ENCODE data around the gene CADPS. TPM values are rescaled to one million over a fixed set of nuclear protein-coding genes. Genes with fewer than 3 reads are reported as not detected.

Gene CADPS
- total RNA-seq, 1 donor from 2014 or later, result 1.1 TPM

DNA sequence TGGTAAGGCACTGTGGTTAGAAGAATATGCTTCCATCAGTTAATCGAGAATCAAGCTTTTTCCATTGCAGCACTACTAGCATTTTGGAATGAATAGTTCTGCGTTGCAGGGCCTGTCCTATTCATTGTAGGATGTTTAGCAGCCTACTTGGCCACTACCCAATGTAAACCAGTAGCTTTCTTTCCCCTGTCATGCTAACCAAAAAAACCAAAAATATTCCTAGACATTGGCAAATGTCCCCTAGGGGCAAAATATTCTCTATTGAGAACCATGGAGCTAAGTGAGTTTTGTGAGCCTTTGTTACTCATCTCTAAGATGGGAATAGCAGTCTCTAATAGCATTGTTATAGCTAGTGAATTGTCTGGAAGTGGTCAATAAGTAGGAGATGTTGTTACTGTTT lies 187.2 kb downstream of the CADPS start:
- DNase-seq (ENCODE audit: low spot score), result no peak

DNA sequence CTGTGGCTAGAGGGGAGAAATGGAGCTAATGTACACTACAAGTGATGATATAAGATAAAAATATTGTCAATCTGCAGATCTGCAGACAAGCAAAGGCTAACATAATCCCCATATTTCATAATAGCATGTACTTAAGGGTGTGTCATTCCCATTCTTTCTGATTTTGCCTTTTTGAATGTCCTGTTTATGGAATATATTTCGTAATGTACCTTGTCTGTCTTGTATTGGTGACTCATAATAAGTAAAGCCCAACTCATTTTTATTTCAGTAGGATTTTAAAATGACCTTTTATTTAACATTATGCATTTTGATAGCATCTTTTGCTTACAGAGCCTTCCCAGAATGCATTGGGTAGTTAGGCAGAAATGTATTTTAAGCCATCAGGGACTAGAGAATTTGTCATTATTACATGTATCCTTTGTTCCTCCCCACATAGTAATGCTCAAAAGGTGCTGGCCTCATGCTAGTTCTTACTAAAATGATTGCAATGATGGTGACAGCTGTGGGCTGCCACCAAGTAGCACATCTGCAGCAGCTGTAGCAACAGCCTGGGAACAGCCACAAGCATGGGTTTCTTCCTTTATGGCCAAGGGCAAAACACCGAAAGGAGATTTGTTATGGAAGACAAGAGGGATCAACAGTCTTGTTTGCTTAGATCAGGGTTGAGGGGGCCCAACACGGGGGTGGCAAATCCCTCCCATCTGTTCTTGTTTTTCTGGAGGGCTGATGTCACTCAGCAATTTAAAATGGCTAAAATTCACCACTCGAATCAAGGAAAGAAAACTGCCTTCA lies 188.5 kb downstream of the CADPS start:
- DNase-seq (ENCODE audit: low spot score), result no peak

DNA sequence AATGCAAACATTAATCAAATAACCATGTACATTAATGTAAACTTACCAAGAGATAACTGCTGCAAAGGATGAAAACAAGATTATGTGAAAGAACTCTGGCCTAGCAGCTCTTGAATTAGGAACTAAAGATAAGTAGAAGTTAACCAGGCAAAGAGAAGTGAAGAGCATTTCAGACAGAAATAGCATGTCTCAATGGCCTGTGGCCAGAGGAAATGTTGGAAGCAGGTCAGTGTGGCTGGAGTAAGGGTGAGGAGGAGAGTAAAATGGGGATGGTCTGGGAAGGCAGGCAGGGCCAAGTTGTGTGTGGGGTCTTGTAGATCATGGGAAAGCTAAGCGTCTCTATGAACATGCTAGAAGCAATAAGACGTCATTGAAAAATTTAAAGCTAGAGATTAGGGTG lies 192.4 kb downstream of the CADPS start:
- no peak for DNase-seq (ENCODE audit: low spot score)

DNA sequence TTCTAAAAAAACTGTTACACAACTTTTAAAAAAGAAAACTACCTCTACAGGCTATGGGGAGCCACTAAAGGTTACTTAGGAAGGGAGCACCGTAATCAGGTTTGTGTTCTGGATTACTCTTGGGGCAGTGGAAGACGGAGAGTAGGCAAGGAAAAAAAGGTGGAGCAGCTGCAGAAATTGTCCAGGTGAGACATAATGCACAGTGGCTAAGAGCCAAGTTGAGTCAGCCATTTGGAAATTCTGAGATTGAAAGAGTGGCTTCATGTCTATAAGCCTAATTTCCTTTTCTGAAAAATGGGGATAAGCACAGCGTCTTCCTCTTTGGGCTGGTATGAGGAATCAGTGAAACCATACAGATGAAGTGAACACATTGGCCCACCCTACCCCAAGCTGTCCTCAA lies 195.2 kb downstream of the CADPS start:
- no peak for DNase-seq (ENCODE audit: low spot score)

DNA sequence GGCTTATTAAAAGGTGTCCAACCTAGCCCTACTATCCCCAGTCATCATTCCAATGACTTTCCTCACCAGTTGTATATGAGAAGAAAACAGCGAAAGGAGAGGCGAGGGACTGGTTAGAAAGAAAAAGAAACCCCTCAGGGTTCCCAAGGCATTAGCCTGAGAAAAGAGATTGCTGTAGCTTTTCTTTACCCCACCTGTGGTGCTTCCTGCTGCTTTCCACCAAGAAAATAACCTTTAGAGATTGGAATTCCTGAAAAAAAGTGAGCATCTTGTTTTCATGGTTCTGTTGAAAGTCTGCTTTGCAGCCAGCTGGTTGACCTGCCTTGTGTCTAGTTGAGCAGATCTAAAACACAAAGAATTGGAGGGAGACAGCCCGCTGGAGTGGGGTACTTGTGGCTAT lies 196.4 kb downstream of the CADPS start:
- DNase-seq (ENCODE audit: low spot score), result no peak

DNA sequence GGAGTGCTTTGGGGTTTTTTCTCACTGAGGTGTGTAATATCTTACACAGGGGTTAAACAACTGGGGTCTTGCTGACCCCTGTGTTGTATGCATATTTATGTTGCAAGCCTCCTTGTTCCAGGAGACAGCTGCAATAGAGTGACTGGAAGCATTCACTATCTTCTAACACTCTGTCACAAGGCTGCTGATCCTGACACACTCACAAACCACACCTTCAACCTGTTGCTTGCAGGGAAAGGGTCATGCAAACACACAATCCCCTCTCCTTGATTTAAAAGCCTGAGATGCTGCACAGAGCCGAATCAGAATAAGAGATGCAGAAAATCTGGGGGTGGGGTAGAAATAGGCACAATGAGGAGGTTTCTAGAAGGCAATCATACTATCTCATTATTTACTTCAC lies 197.3 kb downstream of the CADPS start:
- no peak for DNase-seq (ENCODE audit: low spot score)

DNA sequence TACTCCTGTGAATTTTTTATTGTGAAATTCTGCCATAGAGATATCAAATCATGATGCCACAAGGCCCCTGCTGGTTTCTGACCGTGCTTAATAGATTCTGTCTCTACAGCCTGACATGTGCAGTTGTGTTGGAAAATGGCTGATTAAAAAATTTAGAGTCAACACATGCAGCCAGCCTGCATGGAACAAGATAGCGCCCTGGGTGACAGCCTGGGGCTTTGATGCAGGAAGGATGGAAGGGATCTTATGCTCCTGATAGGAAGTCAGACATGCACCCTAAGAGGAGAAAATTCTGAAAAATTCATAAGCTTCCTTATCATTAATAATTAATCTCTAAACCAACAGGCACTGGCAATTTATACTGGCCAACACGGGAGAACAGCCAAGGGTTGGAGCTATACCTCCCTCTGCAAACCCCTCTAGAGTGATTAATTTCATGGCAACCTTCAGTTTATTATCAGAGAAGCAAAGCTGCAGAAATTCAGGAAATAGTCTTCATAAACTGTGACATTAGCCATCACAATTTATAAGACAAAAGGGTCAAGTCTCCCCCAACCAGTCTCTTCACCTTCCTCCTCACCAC lies 198.4 kb downstream of the CADPS start:
- DNase-seq (ENCODE audit: low spot score), result no peak

DNA sequence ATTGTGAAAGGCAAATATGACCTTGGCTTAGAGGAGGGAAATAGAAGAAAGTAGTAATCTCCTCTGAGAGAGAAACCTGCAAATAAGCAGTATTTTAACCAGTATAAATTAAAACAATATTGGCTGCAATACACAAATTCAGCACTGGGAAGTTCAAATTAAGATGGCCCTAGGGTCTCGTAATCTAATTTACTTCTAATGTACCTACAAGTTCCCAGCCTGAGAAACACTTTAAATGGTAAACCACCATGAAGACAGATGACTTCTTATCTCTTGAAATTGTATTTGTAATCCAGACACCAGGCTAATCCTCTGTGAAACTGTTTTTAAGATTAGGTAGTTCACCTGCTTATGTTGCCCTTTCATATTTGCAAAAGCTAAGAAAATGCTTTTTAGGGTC lies 199.7 kb downstream of the CADPS start:
- DNase-seq (ENCODE audit: low spot score), result no peak

DNA sequence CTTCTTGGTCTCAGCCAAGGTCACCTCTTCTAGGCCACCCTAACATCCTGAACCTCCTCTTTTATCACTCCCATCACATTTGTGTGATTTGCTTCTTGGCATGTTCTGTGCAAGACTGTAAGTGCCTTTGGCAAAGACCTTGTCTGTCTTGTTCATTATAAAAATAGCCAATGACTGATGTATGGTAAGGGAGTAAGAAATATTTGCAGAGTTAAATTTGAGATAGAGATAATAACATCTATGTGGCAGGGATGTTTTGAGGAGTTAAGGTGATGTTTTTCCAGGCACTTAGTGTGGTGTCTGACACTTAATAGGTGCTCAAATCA lies 202.3 kb downstream of the CADPS start:
- no peak for DNase-seq (ENCODE audit: low spot score)

DNA sequence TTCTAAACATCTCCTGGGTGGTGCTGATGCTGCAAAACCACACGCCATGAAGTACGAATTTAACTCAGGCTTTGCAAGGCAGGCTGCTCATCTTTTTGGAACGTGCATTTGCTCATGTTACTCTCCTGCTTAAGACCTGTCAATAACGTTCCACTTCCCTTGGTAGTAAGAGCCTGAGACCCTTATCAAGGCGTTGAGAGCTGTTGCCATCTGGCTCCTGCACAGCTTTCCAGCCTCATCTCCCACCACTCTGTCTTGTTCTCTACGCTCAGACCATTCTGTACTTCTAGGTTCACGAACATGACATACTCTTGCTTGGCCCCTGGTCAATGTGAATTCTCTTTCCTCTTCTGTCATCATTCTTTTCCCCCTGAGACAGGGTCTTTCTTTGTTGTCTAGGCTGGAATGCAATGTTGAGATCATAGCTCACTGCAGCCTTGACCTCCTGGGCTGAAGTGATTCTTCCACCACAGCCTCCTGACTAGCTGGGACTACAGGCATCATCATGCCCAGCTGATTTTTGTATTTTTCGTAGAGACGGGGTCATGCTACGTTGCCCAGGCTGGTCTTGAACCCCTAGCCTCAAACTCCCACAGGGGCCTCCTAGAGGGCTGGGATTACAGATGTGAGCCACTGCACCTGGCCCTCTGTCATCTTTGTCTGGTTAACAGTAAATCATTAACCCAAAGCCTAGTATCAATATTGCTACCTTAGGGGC lies 202.8 kb downstream of the CADPS start:
- DNase-seq (ENCODE audit: low spot score), result no peak

DNA sequence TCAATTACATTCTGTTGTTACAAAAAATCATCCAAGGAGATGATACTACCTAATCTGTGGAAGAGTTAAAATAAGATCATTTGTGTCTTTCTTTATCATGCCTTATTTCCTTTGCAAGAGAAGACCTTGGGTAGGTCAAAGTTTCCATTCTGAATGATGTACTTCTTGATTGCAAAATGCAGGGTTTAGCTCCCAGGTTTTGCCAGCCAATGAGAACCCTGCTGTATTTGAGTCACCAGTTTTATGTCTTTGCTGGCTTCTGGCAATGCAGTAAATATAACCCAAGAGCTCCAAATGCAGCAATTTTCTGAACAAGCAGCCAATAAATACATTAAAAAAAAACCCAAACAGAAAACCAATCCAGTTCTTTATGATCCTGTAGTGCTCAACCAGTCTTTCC lies 204.9 kb downstream of the CADPS start:
- DNase-seq (ENCODE audit: low spot score), result no peak

DNA sequence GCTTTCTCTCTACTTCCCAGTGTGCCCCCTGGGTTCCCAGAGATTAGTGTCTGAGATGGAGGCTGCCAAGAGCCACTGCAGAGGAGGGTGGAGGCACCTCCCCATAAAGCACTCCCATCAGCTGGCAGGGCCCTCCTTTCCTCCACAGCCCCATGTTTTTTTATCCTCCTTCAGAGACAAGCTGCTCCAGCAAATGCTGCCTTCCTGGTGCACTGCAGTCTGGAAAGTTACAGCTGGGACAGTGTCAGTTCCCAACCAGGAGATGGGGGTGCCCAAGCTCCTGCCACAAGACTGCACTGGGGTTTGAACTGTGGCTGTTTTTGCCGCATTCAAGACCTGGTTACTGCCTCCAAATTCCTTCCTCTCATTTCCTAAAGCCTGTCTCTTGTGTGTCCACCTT lies 206.1 kb downstream of the CADPS start:
- no peak for DNase-seq (ENCODE audit: low spot score)

DNA sequence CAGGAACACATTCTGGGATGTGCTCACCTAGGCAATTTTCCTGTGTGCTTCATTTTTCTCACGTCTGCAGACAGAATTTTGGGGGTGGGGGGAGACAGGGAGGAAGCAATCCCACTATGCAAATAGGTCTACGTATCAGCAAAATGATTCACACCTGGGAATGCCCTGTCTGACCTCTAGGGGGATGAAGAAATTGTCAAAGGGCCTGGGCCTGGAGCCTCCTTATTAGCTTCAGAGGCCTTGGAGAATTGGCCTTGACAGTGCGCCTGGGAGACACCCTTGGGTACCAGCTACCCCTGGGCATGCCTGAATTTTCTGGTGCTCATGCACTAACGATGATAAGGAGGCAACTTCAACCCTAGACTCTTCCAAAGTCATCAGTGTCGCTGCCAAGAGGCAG lies 207.5 kb downstream of the CADPS start:
- DNase-seq (ENCODE audit: low spot score), result no peak

DNA sequence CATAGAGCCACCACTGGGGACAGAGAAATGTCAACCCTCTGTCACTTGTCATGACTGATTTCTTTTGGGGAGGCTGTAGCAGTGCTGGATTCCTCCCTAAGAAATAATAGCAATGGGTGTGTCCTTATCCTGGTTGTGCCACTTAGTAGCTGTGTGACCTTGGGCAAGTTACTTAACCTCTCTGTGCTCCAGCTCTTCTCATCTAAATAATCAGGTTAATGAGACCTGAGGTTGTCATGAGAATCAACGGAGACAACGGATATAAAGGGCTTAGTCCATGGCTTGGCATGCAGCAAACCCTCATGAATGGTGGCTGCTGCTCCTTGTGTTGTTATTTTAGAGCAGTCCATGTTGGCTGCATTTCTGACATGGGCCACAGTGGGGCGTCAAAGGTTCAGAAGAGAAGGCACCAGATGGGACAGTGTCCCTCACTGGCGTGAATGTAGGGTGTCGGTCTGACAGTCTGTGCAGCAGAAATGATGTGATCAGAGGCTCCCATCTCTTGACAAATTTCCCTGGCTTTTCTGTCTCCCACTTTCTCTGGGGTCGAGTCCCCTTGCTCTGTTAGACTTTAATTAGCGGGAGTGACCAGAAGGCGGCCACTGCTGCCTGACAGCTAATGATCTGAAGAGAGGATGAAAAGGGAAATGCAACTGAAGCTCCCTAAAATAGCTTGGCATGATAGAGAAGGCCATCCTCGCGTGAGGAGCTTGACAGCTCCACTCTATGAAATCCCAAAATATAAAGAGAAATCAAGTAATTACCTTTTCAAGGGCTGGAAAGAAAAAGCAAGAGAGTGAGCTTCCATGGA lies 209.4 kb downstream of the CADPS start:
- DNase-seq (ENCODE audit: low spot score), result peak; percentile 53

DNA sequence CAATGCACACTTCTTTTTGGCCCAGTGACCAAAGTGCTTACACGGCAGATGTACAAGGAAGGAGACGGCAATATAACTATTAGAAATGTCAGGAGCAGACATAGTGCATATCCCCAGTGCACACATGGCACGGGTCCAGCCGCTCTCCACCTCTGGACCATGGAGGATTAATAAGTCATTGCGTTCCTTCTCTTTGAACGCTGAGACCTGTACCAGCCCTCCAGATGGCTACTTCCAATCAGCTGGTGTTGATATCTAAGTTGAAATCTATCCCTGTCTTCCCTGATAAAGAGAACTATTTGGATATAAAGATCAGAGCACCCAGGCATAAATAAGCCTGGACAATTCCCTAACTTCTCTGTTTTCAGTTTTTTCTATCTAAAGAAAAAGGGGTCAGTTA lies 212.5 kb downstream of the CADPS start:
- DNase-seq (ENCODE audit: low spot score), result no peak

DNA sequence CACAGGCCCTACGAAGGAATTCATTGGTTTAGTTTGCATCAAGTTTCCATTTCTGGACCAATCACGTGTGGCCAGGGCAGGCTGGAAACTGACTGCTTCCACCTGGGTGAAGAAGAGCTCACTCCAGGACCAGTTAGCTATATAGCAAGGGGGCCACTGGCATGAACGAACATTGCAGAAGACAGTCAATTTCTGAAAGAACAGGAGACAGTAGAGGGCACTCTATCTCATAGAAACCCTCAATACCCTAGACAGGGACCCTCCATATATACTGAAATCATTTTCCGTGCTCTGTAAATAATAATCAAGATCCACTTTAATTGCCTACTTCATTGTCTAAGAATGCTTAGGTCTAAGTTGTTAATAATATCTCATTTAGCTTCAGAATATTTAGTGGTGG lies 215.6 kb downstream of the CADPS start:
- DNase-seq (ENCODE audit: low spot score), result no peak

DNA sequence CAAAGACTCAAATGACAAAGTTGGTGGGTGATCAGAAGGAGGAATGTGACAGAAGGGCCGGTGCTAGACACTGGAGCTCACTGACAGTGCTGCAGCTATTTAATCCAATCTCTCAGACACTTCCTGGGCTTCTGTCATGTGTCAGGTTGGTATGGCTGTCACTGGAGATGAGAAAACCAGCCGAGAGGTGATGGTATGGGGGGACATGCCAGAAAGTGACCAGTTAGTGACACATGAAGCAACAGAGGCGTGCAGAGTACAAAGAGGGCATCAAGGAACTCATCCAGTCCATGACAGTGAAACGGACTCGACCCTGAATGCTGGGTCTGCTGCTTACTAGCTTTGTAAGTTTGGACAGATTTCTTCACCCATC lies 219.5 kb downstream of the CADPS start:
- DNase-seq (ENCODE audit: low spot score), result no peak

DNA sequence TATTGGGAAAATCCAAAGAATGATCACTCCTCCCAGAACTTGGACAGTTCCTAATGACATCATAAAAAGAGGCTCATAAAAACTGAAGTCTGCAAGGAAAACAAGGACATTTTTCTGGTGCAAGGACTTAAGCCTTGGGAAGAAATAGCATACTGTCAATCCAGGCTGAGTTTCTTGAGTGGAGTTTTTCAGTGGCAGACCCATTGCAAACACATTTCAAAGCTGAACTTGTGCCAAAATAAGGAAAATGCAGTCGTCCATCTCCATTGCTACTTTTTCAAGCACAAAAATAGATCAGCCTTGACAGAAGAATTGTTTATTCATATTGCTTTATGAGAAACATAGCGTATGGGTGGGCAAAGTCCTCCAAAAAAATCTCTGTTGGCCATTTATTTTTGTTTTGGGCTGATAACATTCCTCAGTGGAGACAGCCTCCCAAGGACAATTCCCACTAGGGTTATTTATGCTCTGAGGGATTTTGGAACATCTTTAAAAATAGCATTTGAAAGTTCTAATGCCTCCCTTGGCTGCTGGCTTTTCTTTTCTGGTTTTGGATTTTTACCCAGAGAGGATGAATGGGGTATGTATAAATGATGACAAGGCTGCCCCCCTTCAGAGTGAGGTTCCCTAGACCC lies 220.0 kb downstream of the CADPS start:
- DNase-seq (ENCODE audit: low spot score), result no peak

DNA sequence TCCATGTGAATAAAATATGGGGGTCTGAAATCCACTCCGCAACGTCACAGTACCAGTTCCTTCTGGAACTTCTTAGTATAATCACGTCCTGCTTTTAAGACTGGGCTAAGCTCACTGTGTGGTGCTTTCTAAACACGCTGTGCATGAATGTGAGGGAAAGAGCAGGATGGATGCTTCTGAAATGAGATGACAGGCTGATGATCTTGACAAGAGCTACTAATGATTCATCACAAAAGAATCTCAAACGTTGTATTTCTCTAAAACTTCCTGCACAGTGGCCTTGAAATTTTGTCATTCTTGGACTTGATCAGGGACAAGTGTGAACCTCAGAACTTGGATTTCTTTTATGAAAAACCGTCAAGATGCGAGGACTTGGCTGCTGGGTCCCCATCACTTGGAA lies 221.4 kb downstream of the CADPS start:
- DNase-seq (ENCODE audit: low spot score), result no peak

DNA sequence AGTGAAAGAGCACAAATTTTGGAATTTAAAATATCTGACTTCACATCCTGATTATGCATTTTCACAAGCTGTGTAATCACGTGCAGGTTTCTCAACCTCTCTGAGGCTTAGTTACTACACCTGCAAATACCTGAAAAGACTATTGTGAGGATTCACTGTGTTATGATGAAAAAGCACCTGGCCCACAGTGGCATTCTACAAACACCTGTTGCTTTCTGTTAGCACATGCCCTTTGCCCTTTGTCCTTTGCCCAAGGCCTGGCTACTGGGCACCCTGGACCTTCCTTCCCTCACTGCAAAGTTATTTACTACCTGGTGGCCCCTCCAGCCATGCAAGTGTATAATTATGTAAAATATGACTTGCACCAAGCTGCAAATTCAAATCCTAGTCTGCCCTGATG lies 227.5 kb downstream of the CADPS start:
- no peak for DNase-seq (ENCODE audit: low spot score)

DNA sequence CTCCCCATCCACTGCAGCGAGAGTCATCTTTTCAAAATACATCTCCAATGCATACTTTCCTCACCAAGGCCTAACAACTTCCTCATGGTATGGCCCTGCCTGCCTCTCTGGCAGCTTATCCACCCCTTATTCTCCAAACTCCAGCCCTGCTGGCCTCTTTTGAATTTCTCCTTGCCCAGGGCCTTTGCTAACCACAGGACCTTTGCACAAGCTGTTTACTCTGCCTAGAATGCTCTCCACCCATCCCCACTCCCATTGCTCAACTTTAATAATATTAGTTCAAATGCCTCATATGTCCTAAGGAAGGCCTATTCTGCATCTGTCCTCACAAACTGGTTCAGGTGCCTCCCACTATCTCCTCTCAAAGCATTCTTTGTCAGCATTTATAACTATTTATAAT lies 230.7 kb downstream of the CADPS start:
- no peak for DNase-seq (ENCODE audit: low spot score)

DNA sequence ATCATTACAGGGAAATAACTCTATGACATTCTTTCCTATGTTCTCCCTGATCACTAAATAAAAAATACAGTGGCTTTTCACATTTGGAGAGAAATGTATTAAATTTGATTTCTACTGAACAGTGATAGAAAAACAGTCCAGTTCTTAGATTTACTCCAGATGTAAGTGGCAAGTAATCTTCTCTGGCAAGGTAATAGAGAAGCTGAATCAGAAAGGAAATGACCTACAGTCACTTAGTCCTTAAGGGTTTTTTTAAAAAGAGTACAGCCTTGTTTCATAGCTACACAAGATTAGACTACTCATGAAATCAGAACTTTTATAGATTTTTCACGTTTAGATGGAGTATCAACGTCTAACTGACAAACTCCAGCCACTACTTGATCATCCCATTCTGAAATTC lies 236.9 kb downstream of the CADPS start:
- DNase-seq (ENCODE audit: low spot score), result no peak
